Ishikawa (cell line): ENCODE measurements around the gene HOXA9.

Source experiments
- CEBPB ChIP-seq: IDR thresholded peaks from 2 replicates; pipeline ENCODE4 v1.6.1; 2012
- CREB1 ChIP-seq: IDR thresholded peaks from 2 replicates; pipeline ENCODE4 v1.6.1; 2012; ENCODE audit warnings: low read depth
- EGR1 ChIP-seq: IDR thresholded peaks from 2 replicates; pipeline ENCODE4 v1.6.1; 2012
- EP300 ChIP-seq: IDR thresholded peaks from 2 replicates; pipeline ENCODE4 v1.6.1; 2012; ENCODE audit warnings: borderline replicate concordance
- FOXM1 ChIP-seq: IDR thresholded peaks from 2 replicates; pipeline ENCODE4 v1.6.1; 2012; ENCODE audit warnings: low read depth, borderline replicate concordance
- MAX ChIP-seq: IDR thresholded peaks from 2 replicates; pipeline ENCODE4 v1.6.1; 2012
- NFIC ChIP-seq: IDR thresholded peaks from 2 replicates; pipeline ENCODE4 v1.6.1; 2012
- RAD21 ChIP-seq: IDR thresholded peaks from 2 replicates; pipeline ENCODE4 v1.6.1; 2012; ENCODE audit warnings: low read depth
- REST ChIP-seq: IDR thresholded peaks from 2 replicates; pipeline ENCODE4 v1.6.1; 2012; ENCODE audit warnings: low read depth, mild to moderate bottlenecking
- TAF1 ChIP-seq: IDR thresholded peaks from 2 replicates; pipeline ENCODE4 v1.6.1; 2012; ENCODE audit warnings: low read depth, mild to moderate bottlenecking
- TCF12 ChIP-seq: IDR thresholded peaks from 2 replicates; pipeline ENCODE4 v1.6.1; 2012; ENCODE audit warnings: low read depth
- TEAD4 ChIP-seq: IDR thresholded peaks from 2 replicates; pipeline ENCODE4 v1.6.1; 2012
- USF1 ChIP-seq: IDR thresholded peaks from 2 replicates; pipeline ENCODE4 v1.6.1; 2012
- YY1 ChIP-seq: IDR thresholded peaks from 2 replicates; pipeline ENCODE4 v1.6.1; 2012; ENCODE audit warnings: low read depth
- ZBTB7A ChIP-seq: IDR thresholded peaks from 2 replicates; pipeline ENCODE4 v1.6.1; 2012; ENCODE audit warnings: low read depth

HOXA9 gene

GRCh38 chr7:27168265-27168947, 3.1 kb upstream of the HOXA9 start:
- TF ChIP-seq TCF12: no peak
- no peak for TF ChIP-seq REST
- TF ChIP-seq TEAD4: no peak
- no peak for TF ChIP-seq CREB1
- TF ChIP-seq CEBPB: no peak
- no peak for TF ChIP-seq YY1
- no peak for TF ChIP-seq EGR1
- TF ChIP-seq USF1: no peak
- TF ChIP-seq RAD21: no peak
- no peak for TF ChIP-seq FOXM1
- TF ChIP-seq TAF1: no peak
- no peak; the same call in 1 of the 2 replicates for TF ChIP-seq ZBTB7A
- no peak for TF ChIP-seq EP300
- no peak for TF ChIP-seq NFIC
- TF ChIP-seq MAX: no peak

- TF ChIP-seq ZBTB7A (no peak), EP300 (no peak), CREB1 (no peak), REST (no peak), RAD21 (no peak)
Measured at GRCh38 chr7:27167916-27168264, 2.6 kb upstream of the HOXA9 start.

GRCh38 chr7:27166531-27167505, 1.5 kb upstream of the HOXA9 start:
- TF ChIP-seq TEAD4 (no peak), TCF12 (no peak), EP300 (no peak), MAX (no peak), CEBPB (no peak)

- no peak for TF ChIP-seq TCF12
Measured at GRCh38 chr7:27165996-27166530, 726 bp upstream of the HOXA9 start.

- TF ChIP-seq REST (no peak), NFIC (no peak), TEAD4 (no peak), EGR1 (no peak), YY1 (no peak), TAF1 (no peak), MAX (no peak), CEBPB (no peak), CREB1 (no peak), RAD21 (no peak), ZBTB7A (no peak), USF1 (no peak)
Measured at GRCh38 chr7:27164367-27165088, 809 bp downstream of the HOXA9 start.
